ENCODE results near the gene OR9A4. TPM values are rescaled to one million over a fixed set of nuclear protein-coding genes. Genes with fewer than 3 reads are reported as not detected.

OR9A4 gene
- polyA plus RNA-seq, 2 of the 4 experiments (the other 2 are of a cell fraction), result not detected

GRCh38 chr7:141943846-141944245, 27.6 kb downstream of the OR9A4 start (continued):
- TF ChIP-seq E2F6 (IDR thresholded peaks at IDR 0.05; ENCODE audit: borderline replicate concordance, low read depth), result no peak
- no peak for TF ChIP-seq REST (IDR thresholded peaks at IDR 0.05)
- no peak for TF ChIP-seq BCL3 (IDR thresholded peaks at IDR 0.05)

GRCh38 chr7:141944811-141945210, 28.6 kb downstream of the OR9A4 start:
- Histone ChIP-seq H3K4me2 (no peak overlapping the region), H3K4me3 (no peak overlapping the region), H3K9me3 (no peaks in the 10 kb centered on the region), H3K4me1 (no peaks in the 10 kb centered on the region), H3K27ac (no peak overlapping the region)
- CTCF ChIA-PET, result no interaction called here
- WGBS (ENCODE audit: missing lambda C conversion rate), result 29% methylated on average over 3 of the region's 3 CpGs
- FAIRE-seq (no peak), ATAC-seq (no peak), DNase-seq (ENCODE audit: low read depth in 1 of 2, low spot score in 1 of 2) (no peak)
- no peak for TF ChIP-seq MYC (IDR thresholded peaks at IDR 0.05; ENCODE audit: borderline replicate concordance, low read length)
- no peak for TF ChIP-seq REST (IDR thresholded peaks at IDR 0.05)
- TF ChIP-seq EHF (CRISPR knock-in tag; IDR thresholded peaks at IDR 0.05), result no peak
- no peak for TF ChIP-seq GATA3 (IDR thresholded peaks at IDR 0.05; ENCODE audit: borderline replicate concordance)
- TF ChIP-seq RFX5 (IDR thresholded peaks at IDR 0.05), result no peak
- TF ChIP-seq CBX2 (IDR thresholded peaks at IDR 0.05; ENCODE audit: borderline replicate concordance, low read depth), result no peak
- no peak for TF ChIP-seq POLR2AphosphoS2 (conservative IDR thresholded peaks at IDR 0.05; ENCODE audit: low read length)
- no peak for TF ChIP-seq RARB (CRISPR knock-in tag; IDR thresholded peaks at IDR 0.05)
- POLR2A ChIA-PET, result no interaction called here

GRCh38 chr7:141945356-141945755, 29.2 kb downstream of the OR9A4 start:
- no peak for FAIRE-seq
- WGBS (ENCODE audit: missing lambda C conversion rate), result 5% methylated on average over 3 of the region's 3 CpGs
- H3K9me3 ChIP-seq, result no peaks in the 10 kb centered on the region
- ATAC-seq, result no peak
- no peak overlapping the region for H3K4me3 ChIP-seq
- CTCF ChIA-PET, result no interaction called here
- no peak for DNase-seq (ENCODE audit: low read depth in 1 of 2, low spot score in 1 of 2)
- no peak overlapping the region for H3K4me2 ChIP-seq
- TF ChIP-seq SREBF2 (IDR thresholded peaks at IDR 0.05), result no peak
- TF ChIP-seq FOXS1 (CRISPR knock-in tag; IDR thresholded peaks at IDR 0.05), result no peak
- no peaks in the 10 kb centered on the region for H3K4me1 ChIP-seq
- POLR2A ChIA-PET, result no interaction called here
- no peak overlapping the region for H3K27ac ChIP-seq

Data from A549 (cell line).